Measurements from ENCODE around the gene ELAVL2. TPM values are rescaled to one million over a fixed set of nuclear protein-coding genes. Genes with fewer than 3 reads are reported as not detected.

The ELAVL2 gene
- total RNA-seq, 4 donors from 2014 or later = not detected

GRCh38 chr9:23644326-23644725 lies 181.7 kb downstream of the ELAVL2 start:
- Histone ChIP-seq H3K27me3 (no peaks in the 10 kb centered on the region), H3K4me1 (no peaks in the 10 kb centered on the region), H3K9me3 (no peaks in the 10 kb centered on the region), H3K36me3 (no peaks in the 10 kb centered on the region), H3K27ac (no peak overlapping the region), H3K4me3 (no peak overlapping the region)
- DNase-seq = no peak
- TF ChIP-seq POLR2A (IDR thresholded peaks at IDR 0.05) = no peak
- TF ChIP-seq CTCF (IDR thresholded peaks at IDR 0.05) = no peak

GRCh38 chr9:23643656-23644258 lies 182.3 kb downstream of the ELAVL2 start:
- no peak for TF ChIP-seq POLR2A (IDR thresholded peaks at IDR 0.05)
- no peak for TF ChIP-seq CTCF (IDR thresholded peaks at IDR 0.05)
- Histone ChIP-seq H3K9me3 (no peaks in the 10 kb centered on the region), H3K27me3 (no peaks in the 10 kb centered on the region), H3K36me3 (no peaks in the 10 kb centered on the region), H3K4me1 (no peaks in the 10 kb centered on the region), H3K4me3 (no peak overlapping the region), H3K27ac (no peak overlapping the region)
- DNase-seq = no peak

Data from Peyer's patch (tissue), 4 donors.